ENCODE data around the gene GLE1. TPM values are rescaled to one million over a fixed set of nuclear protein-coding genes. Genes with fewer than 3 reads are reported as not detected.

The GLE1 gene
- total and polyA plus RNA-seq, 8 donors = 10.3 to 33.5 (median 14.0) TPM

DNA sequence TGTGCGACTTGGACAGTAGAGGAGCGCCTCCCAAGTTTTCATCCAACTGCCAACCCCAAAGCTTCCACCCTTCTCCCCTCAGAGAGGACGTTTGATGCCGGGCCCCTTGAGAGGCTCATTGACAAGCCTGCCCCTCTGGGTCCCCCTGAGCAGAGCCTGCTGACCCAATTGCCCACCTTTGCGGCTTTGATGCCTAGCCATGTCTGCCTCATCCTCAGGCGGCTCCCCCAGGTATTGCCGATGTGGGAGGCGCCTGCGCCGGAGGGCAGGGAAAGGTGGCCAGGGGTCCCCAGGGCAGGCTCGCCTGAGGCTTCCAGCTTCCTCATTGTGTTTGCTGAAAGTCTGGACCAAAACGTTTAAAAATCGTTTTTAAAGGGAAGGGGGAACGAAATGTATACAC lies 47.3 kb upstream of the GLE1 start:
- TF ChIP-seq, protein P1, sequence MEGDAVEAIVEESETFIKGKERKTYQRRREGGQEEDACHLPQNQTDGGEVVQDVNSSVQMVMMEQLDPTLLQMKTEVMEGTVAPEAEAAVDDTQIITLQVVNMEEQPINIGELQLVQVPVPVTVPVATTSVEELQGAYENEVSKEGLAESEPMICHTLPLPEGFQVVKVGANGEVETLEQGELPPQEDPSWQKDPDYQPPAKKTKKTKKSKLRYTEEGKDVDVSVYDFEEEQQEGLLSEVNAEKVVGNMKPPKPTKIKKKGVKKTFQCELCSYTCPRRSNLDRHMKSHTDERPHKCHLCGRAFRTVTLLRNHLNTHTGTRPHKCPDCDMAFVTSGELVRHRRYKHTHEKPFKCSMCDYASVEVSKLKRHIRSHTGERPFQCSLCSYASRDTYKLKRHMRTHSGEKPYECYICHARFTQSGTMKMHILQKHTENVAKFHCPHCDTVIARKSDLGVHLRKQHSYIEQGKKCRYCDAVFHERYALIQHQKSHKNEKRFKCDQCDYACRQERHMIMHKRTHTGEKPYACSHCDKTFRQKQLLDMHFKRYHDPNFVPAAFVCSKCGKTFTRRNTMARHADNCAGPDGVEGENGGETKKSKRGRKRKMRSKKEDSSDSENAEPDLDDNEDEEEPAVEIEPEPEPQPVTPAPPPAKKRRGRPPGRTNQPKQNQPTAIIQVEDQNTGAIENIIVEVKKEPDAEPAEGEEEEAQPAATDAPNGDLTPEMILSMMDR (IDR thresholded peaks at IDR 0.05) = no peak
- no peak for TF ChIP-seq EP300 (IDR thresholded peaks at IDR 0.05)
- TF ChIP-seq POLR2A (IDR thresholded peaks at IDR 0.05) = no peak
- TF ChIP-seq POLR2AphosphoS5 (IDR thresholded peaks at IDR 0.05) = no peak
- Histone ChIP-seq H3K27me3 (no peaks in the 10 kb centered on the region), H3K4me1 (peaks cover 5 to 23% (median 13%) of the 10 kb centered on the region in 4 donors), H3K27ac (peak overlapping the region in 3 of 5 donors; percentile 92 to 93 (median 92)), H3K36me3 (peaks cover 13 to 35% (median 32%) of the 10 kb centered on the region in 4 donors), H3K4me3 (peak overlapping the region; percentile 94 to 98 (median 98)), H3K9me3 (no peaks in the 10 kb centered on the region)
- DNase-seq = no peak
- WGBS, 5 donors = 39 to 49% (median 44%) methylated on average over 14 of the region's 14 CpGs
- intact Hi-C loops (cut with DNase I; ENCODE audit: low total_unique reads) = no loop called here

DNA sequence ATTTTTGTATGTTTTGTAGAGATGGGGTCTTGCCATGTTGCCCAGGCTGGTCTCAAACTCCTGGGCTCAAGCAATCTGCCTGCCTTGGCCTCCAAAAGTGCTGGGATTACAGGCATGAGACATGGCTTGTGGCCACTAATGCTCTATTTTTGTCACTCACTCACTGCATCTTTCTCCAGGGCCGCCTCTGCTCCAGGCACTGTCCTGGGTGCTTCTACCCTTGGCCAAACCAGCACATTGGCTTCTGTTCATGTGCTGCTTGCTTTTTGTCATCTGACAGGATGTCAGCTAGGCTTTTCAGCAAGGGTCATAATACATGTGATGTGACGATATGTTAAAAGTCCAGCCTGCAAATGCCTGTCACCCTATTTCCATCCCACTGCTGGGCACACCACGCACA lies 45.5 kb upstream of the GLE1 start:
- WGBS, 5 donors = 82 to 99% (median 96%) methylated on average over 3 of the region's 3 CpGs
- Histone ChIP-seq H3K27ac (no peak overlapping the region), H3K36me3 (peaks cover 13 to 53% (median 50%) of the 10 kb centered on the region in 4 donors), H3K4me1 (peaks cover 5 to 23% (median 13%) of the 10 kb centered on the region in 4 donors), H3K4me3 (no peak overlapping the region), H3K9me3 (no peaks in the 10 kb centered on the region), H3K27me3 (no peaks in the 10 kb centered on the region)
- intact Hi-C loops (cut with DNase I; ENCODE audit: low total_unique reads) = no loop called here
- no peak for DNase-seq
- TF ChIP-seq, protein P1 (IDR thresholded peaks at IDR 0.05) = no peak
- TF ChIP-seq POLR2AphosphoS5 (IDR thresholded peaks at IDR 0.05) (no peak), POLR2A (IDR thresholded peaks at IDR 0.05) (no peak), EP300 (IDR thresholded peaks at IDR 0.05) (no peak)

DNA sequence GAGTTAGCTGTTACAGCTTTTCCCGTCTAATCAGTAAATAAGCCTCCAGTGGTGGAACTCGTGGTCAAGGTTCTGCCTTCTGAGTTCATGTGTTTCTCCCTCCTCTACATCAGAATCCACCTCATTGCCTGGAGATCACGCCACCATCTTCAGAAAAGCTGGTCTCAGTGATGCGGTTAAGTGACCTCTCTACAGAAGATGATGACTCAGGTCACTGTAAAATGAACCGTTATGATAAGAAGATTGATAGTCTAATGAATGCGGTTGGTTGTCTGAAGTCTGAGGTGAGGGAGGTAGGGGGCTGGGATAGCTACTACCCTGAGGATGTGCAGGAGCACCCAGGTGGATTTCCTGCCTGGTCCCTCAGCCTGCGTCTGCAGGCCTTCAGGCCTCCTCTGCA lies 35.4 kb upstream of the GLE1 start:
- Histone ChIP-seq H3K4me1 (no peaks in the 10 kb centered on the region), H3K9me3 (no peaks in the 10 kb centered on the region), H3K36me3 (peaks cover 12 to 78% (median 66%) of the 10 kb centered on the region in 4 donors), H3K4me3 (no peak overlapping the region), H3K27me3 (no peaks in the 10 kb centered on the region), H3K27ac (no peak overlapping the region)
- WGBS, 5 donors = 87 to 93% (median 88%) methylated on average over 7 of the region's 7 CpGs
- intact Hi-C loops (cut with DNase I; ENCODE audit: low total_unique reads) = no loop called here
- DNase-seq = no peak
- no peak for TF ChIP-seq EP300 (IDR thresholded peaks at IDR 0.05)
- TF ChIP-seq POLR2A (IDR thresholded peaks at IDR 0.05) = no peak
- TF ChIP-seq, protein P1 (IDR thresholded peaks at IDR 0.05) = no peak
- no peak for TF ChIP-seq POLR2AphosphoS5 (IDR thresholded peaks at IDR 0.05)

DNA sequence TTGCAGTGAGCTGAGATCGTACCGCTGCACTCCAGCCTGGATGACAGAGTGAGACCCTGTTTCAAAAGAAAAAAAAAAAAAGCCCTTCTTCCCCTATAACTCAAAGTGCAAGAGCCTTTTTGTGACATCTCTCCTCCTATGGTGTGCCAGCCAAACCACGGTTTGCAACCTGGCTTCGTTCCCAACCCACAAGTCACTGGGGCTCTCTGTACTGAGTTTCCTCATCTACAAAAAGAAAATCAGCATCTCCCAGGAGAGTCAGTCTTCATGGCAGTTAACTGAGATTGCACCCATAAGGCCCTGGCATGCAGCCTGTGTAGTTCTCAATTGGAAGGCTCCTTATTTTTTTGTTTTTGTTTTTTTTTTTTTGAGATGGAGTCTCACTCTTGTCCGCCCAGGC lies 34.0 kb upstream of the GLE1 start:
- H3K27ac ChIP-seq = no peak overlapping the region
- TF ChIP-seq EP300 (IDR thresholded peaks at IDR 0.05) (no peak), POLR2A (IDR thresholded peaks at IDR 0.05) (no peak), POLR2AphosphoS5 (IDR thresholded peaks at IDR 0.05) (no peak)
- TF ChIP-seq, protein P1 (IDR thresholded peaks at IDR 0.05) = no peak
- no peaks in the 10 kb centered on the region for H3K4me1 ChIP-seq
- H3K9me3 ChIP-seq = no peaks in the 10 kb centered on the region
- H3K4me3 ChIP-seq = no peak overlapping the region
- H3K36me3 ChIP-seq = peaks cover 6 to 81% (median 69%) of the 10 kb centered on the region in 4 donors
- no peaks in the 10 kb centered on the region for H3K27me3 ChIP-seq
- intact Hi-C loops (cut with DNase I; ENCODE audit: low total_unique reads) = no loop called here
- 67 to 80% (median 72%) methylated on average over 5 of the region's 5 CpGs for WGBS, 5 donors
- DNase-seq = no peak

Data from stomach (tissue), 9 donors.